GM12872 (cell line): ENCODE data around the gene B3GAT1.

Experiments
- TF ChIP-seq, protein P1 (sequence below): IDR thresholded peaks from 3 replicates; pipeline ENCODE4 v1.5.1; 2011; ENCODE audit warnings: low read depth, mild to moderate bottlenecking, low read length, moderate library complexity; ENCODE audit not compliant: insufficient read depth

The B3GAT1 gene

DNA sequence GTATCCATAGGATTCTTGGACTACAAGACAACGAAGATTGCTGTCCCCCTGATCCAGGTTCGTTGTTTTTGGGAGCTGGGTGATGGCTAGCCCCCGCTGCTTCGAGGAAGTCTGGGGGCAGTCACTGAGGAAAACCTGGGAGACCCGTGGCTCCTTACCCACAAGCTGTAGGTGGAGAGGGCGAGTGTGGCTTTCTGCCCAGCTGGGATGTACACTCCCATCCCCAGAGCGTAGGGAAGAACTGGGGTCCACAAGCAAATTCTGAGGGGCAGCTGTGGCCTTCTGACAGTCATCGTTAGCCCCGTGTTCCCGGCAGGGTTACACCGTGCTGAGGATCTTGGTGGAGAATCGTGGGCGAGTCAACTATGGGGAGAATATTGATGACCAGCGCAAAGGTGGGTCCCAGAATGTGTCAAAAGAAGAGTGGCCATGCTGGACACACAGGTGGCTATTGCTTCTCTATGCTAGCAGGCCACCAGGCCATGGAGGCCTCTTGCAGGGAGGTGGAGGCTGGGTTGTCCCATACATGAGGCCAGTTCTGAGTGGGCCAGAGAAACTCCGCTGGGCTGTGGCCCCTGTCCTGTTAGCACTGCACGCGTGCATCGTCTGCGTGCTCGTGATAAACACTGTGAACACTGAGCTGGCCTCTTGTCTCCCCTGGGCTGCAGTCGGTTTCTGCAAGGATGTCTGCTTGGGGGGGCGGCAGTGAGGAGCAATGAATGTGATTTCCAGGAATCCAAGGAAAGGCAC lies 40.4 kb downstream of the B3GAT1 start:
- TF ChIP-seq, protein P1, sequence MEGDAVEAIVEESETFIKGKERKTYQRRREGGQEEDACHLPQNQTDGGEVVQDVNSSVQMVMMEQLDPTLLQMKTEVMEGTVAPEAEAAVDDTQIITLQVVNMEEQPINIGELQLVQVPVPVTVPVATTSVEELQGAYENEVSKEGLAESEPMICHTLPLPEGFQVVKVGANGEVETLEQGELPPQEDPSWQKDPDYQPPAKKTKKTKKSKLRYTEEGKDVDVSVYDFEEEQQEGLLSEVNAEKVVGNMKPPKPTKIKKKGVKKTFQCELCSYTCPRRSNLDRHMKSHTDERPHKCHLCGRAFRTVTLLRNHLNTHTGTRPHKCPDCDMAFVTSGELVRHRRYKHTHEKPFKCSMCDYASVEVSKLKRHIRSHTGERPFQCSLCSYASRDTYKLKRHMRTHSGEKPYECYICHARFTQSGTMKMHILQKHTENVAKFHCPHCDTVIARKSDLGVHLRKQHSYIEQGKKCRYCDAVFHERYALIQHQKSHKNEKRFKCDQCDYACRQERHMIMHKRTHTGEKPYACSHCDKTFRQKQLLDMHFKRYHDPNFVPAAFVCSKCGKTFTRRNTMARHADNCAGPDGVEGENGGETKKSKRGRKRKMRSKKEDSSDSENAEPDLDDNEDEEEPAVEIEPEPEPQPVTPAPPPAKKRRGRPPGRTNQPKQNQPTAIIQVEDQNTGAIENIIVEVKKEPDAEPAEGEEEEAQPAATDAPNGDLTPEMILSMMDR, result no peak

DNA sequence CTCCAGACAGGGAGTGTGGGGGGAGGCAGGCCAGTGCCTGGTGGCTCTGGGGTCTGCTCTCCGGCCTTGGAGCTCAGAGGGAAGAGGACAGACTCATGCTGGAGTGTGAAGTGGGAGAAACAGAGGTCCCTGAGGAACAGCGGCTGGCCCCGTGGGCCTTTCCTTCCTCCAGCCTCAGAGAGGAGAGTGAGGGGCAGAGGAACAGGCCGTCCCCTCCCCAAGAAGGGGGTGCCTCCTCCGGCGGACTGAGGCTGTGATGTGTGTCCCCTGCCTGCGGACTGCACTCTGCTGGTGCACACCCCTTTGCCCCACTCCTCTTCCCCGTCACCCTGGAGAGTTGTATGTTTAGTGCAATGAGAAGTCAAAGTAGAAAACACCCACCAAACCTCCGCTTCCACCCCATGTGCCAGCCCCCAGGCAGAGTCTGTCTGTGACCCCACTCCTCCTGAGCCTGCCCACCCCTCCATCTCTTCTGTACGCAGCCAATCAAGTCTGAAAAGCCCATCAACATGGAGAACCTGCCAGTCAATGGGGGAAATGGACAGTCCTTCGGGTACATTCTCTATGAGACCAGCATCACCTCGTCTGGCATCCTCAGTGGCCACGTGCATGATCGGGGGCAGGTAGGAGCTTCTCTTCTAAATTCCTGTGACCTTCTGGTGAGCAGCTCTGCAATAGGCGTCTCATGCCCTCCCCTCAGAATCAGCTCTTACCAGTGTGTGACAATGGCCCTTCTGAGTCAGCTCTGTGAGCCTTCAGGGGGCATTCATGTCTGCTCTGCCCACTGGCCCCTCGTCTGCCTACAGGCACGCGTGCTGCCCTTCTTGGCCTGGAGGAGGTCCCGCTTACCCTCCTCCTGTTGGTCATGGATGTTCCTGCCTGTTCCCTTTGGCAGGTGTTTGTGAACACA lies 41.3 kb downstream of the B3GAT1 start:
- TF ChIP-seq, protein P1, result no peak

DNA sequence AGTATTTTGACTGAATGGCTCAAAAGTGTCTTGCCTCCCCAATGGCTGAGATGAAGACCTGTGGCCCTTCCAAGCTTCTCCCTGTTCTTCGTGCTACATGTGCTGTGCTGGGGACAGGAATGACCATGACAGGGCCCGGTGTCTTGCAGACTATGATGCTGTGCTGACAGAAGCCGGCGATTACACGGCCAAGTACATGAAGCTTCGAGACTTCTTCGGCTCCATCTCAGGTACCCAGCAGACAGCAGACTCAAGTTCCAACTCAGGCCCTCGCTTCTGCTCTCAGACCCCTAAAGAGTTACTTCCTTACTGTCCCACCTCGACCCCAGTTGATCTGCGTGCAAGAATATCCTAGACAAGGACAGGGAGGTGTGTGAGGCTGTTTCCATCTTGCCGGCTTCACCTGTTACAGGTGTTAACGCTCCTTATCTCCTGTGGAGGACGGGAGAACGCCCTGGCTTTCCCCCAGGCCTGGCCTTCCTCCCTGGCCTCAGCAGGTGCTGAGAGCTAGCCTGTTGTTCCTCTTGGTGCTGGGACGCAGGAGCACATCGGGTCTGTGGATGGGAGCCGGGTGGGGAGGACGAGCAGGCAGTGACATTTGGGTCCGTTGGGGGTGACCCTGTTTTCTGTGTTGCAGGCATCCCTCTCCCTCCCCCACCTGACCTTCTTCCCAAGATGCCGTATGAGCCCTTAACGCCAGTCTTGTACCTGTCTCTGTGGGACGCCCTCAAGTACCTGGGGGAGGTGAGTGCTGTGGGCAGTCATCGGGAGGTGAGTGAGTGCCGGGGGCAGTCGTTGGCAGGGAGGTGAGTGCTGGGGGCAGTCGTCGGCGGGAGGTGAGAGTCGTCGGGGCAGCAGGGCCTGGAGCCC lies 42.2 kb downstream of the B3GAT1 start:
- TF ChIP-seq, protein P1, result no peak

DNA sequence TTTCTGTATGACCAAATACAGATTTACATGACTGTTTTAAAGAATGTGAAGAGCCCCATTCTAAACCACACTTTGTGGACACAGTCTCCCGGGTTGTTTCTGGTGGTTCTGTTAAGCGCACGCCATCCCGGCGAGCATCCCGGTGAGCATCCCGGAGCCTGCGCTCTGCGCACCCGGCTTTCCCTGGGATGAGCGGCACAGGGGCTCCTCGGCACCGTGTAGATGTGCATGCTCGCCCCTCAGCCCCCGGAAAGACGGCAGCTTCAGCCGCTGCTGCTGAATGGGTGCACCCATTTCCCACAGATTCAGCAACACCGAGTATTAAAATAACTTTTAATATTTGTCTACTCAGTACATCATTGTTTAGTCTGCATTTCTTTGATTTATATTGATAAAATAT lies 44.3 kb downstream of the B3GAT1 start:
- TF ChIP-seq, protein P1, result no peak

DNA sequence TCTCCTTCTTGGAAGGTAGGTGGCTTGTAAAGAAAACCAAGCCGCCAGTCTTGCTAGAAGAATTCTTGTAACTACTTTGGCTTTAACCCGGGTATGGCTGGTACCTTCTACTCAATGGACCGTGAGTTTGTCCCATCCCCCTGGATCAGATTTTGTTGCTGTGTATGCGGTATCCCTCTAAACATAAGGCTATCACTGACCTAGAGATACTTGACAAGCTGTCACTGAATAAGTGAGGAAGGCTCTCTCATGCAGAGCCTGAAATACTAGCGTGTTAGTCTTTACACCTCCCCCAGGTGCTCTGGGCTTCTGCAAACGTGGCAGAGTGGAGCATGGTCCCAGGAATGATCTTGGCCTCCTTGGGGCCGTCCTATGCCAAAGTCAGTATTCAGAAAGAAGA lies 45.8 kb downstream of the B3GAT1 start:
- TF ChIP-seq, protein P1, result no peak

DNA sequence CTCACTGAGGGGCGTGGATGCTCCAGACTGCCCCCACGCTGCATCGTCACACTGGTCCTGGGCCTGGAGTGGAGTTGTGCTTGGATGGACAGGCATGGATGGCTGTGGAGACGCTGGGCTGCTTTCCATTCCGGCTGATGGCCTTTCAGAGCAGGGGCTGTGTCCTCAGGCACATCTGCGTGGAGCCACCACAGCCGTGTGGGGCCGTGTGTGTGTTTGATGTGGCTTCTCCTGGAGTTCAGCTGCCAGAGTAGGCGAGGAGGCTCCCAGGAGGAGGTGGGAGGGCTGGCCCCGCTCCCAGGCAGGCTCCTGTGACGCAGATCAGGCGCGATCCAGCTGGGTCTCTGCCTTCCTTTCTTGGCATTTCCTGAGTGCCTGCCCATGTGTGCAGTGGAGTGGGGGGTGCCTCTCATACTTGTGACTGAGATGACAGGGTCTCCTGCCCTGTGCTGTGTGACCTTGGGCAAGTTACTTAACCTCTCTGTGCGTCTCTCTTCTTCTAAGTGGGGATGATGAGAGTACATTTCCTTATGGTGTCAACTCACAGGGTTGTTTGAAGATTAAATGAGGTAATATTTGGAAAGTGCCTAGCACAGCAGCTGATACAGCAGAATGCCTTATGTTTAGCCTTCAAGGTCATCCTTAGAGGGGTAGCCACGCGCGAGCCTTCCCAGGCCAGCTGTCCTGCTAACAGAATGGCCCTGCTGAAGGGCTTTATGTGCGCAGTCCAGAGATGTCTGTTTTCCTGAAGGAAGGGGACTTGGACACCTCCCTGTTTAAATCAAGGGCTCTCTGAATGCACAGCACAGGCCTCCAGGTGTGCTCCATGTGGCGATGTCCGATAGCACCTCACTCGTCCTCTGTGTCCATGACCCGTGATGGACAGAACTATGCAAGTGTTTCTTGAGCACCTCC lies 46.8 kb downstream of the B3GAT1 start:
- TF ChIP-seq, protein P1, result no peak
